ENCODE measurements around the gene CHST3. TPM values are rescaled to one million over a fixed set of nuclear protein-coding genes. Genes with fewer than 3 reads are reported as not detected.

The CHST3 gene, protein sequence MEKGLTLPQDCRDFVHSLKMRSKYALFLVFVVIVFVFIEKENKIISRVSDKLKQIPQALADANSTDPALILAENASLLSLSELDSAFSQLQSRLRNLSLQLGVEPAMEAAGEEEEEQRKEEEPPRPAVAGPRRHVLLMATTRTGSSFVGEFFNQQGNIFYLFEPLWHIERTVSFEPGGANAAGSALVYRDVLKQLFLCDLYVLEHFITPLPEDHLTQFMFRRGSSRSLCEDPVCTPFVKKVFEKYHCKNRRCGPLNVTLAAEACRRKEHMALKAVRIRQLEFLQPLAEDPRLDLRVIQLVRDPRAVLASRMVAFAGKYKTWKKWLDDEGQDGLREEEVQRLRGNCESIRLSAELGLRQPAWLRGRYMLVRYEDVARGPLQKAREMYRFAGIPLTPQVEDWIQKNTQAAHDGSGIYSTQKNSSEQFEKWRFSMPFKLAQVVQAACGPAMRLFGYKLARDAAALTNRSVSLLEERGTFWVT
- 0.11 and 0.12 TPM in 2 replicates for total RNA-seq (2011; cell fraction: chromatin; rRNA removed; ENCODE audit: low replicate concordance)
- 0.13 and 0.17 TPM in 2 replicates for total RNA-seq (2011; cell fraction: nucleolus; rRNA removed)
- 0.15 TPM in 2 replicates for total RNA-seq (2011; cell fraction: nucleoplasm; rRNA removed)
- total RNA-seq (2014; rRNA removed) (0.23 and 0.33 TPM in 2 replicates), total RNA-seq (2014; rRNA removed; fragmentation: Illumina TruSeq; extraction: Trizol) (0.13 and 0.15 TPM in 2 replicates), total RNA-seq (2015; rRNA removed; fragmentation: Illumina TruSeq; extraction: Trizol) (1.3 TPM in 2 replicates), total RNA-seq (2021) (0.38 and 0.42 TPM in 2 replicates), polyA plus RNA-seq (2011; rRNA removed) (0.06 and 0.18 TPM in 2 replicates), polyA plus RNA-seq (2014; fragmentation: Illumina TruSeq; extraction: Trizol) (0.17 and 0.18 TPM in 2 replicates), polyA plus RNA-seq (2014; fragmentation: Nextera tagmentation; extraction: Ambion mirVana) (under 1 TPM; 0.01 to 0.04 TPM), polyA plus RNA-seq (2014; rRNA removed) (0.07 and 0.34 TPM in 2 replicates), polyA minus RNA-seq (2011; rRNA and poly(A)+ RNA removed) (0.04 and 0.51 TPM in 2 replicates), Bru-seq, nascent RNA (percentile 40 among the genes with signal in this experiment), BruChase-seq, experiment 1, labeled RNA remaining after a 2-hour chase (percentile 45 among the genes with signal in this experiment), BruChase-seq, experiment 2, labeled RNA remaining after a 6-hour chase (percentile 59 among the genes with signal in this experiment)
- 0.01 and 0.13 TPM in 2 replicates for polyA plus RNA-seq (2011; cell fraction: cytosol; rRNA removed)
- 0.04 and 0.20 TPM in 2 replicates for polyA plus RNA-seq (2011; cell fraction: nucleus; rRNA removed)
- 0.43 and 0.76 TPM in 2 replicates for polyA plus RNA-seq (2012)
- 0.10 and 0.55 TPM in 2 replicates for polyA minus RNA-seq (2011; cell fraction: cytosol; rRNA and poly(A)+ RNA removed)
- 0.13 and 0.78 TPM in 2 replicates for polyA minus RNA-seq (2011; cell fraction: nucleus; rRNA and poly(A)+ RNA removed)
- long read RNA-seq, experiment 1, partial matches to known transcripts = 0 of 1 reads
- long read RNA-seq, experiment 1, other reads (novel, unspliced or antisense) = 1 of 1 reads
- long read RNA-seq, experiment 2 = 0 reads
- long read RNA-seq, experiment 3 = 0 reads

DNA sequence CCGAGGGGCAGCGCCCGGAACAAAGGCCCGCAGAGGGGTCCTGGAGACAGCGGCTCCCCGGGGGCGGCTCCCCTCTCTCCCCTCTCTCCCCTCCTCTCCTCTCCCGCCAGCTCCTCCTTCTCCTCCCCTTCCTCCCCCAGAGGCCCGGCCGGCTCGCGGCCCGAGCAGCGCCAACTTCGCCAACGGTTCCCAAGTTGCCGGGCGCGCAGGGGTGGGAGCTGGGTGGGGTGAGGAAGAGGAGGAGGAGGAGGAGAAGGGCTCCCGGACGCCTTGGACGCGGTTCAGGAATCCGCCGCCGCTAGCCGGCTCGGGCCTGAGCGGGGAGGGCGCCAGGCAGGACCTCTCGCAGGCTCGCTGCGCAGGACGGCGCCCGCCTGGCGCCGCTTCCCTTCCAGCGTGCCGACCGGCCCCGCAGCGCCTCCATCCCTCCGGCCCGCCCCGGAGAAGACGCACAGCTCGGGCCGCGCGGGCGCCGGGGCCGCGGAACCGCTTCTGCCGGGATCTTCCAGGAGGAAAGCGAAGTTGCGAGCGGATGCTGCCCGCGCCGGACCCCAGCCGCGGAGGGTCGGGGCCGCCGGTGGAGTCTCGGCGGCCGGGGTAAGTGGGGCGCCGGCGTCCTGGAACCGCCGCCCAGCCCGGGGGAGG lies at the start of gene CHST3:
TSS of gene CHST3 (plus strand) at position 298 of the 645 bp plus-strand sequence. CDS start 41,448 bp downstream, outside the sequence.
- 32% methylated on average over 35 of the region's 77 CpGs for WGBS (ENCODE audit: insufficient coverage, low coverage, missing lambda C conversion rate)
- Histone ChIP-seq H3K4me1 (replicated peaks in 1 of 2; ENCODE audit: control insufficient read depth in 2 of 2, insufficient read depth in 2 of 2, low read length in 2 of 2) (peaks cover 4 to 20% of the 10 kb centered on the region in 2 experiments; a peak in 4 of 5 replicates), H3K4me3 (no peak within 1 kb of the TSS), H3K9me1 (ENCODE audit: control insufficient read depth, insufficient read depth, low read length) (no peaks in the 10 kb centered on the region), H3K9me3 (replicated peaks; ENCODE audit: control insufficient read depth, insufficient read depth, low read depth, low read length) (no peaks in the 10 kb centered on the region), H3K9ac (ENCODE audit: insufficient read depth in 1 of 2, low read depth in 2 of 2, low read length in 2 of 2) (peak within 1 kb of the TSS in 1 of 2 experiments; percentile 54; a peak in 2 of 4 replicates), H3K27me3 (ENCODE audit: control insufficient read depth in 2 of 2, insufficient read depth in 2 of 2, low read length in 2 of 2) (peaks cover 30 to 67% of the 10 kb centered on the region in 2 experiments; a peak in 4 of 5 replicates), H3K79me2 (ENCODE audit: control insufficient read depth, insufficient read depth, low read length) (no peaks in the 10 kb centered on the region), H2AFZ (ENCODE audit: low read depth, low read length) (no peak within 1 kb of the TSS), H4K20me1 (replicated peaks; ENCODE audit: control insufficient read depth, insufficient read depth, low read length) (no peaks in the 10 kb centered on the region), H3K27ac (ENCODE audit: extremely low read depth, low read depth, low read length) (no peak within 1 kb of the TSS), H3K4me2 (ENCODE audit: insufficient read depth, low read length) (no peak within 1 kb of the TSS), H3K36me3 (ENCODE audit: control insufficient read depth, insufficient read depth, low read length) (no peaks in the 10 kb centered on the region)
- no peak for DNase-seq (ENCODE audit: extremely low read depth in 1 of 4, low spot score in 3 of 4)
- ChIA-PET CTCF (ENCODE audit: low intra/inter-chr PET ratio) (no interaction called here), POLR2A (interaction anchor here (0.6 kb wide), 1 partner anchor 91 kb away, joined by 3 read pairs; no protein-coding TSS in a partner anchor)
- in situ Hi-C loops (cut with MboI) = no loop called here
- ATAC-seq = peak; percentile 70
- FAIRE-seq = no peak
- intact Hi-C loops (cut with micrococcal nuclease) = no loop called here
- no TSS peak for BruUV-seq (replicated peaks)
- TF ChIP-seq, protein P1, sequence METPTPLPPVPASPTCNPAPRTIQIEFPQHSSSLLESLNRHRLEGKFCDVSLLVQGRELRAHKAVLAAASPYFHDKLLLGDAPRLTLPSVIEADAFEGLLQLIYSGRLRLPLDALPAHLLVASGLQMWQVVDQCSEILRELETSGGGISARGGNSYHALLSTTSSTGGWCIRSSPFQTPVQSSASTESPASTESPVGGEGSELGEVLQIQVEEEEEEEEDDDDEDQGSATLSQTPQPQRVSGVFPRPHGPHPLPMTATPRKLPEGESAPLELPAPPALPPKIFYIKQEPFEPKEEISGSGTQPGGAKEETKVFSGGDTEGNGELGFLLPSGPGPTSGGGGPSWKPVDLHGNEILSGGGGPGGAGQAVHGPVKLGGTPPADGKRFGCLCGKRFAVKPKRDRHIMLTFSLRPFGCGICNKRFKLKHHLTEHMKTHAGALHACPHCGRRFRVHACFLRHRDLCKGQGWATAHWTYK (CRISPR knock-in tag; IDR thresholded peaks at IDR 0.05) = no peak
- TF ChIP-seq, protein P2, sequence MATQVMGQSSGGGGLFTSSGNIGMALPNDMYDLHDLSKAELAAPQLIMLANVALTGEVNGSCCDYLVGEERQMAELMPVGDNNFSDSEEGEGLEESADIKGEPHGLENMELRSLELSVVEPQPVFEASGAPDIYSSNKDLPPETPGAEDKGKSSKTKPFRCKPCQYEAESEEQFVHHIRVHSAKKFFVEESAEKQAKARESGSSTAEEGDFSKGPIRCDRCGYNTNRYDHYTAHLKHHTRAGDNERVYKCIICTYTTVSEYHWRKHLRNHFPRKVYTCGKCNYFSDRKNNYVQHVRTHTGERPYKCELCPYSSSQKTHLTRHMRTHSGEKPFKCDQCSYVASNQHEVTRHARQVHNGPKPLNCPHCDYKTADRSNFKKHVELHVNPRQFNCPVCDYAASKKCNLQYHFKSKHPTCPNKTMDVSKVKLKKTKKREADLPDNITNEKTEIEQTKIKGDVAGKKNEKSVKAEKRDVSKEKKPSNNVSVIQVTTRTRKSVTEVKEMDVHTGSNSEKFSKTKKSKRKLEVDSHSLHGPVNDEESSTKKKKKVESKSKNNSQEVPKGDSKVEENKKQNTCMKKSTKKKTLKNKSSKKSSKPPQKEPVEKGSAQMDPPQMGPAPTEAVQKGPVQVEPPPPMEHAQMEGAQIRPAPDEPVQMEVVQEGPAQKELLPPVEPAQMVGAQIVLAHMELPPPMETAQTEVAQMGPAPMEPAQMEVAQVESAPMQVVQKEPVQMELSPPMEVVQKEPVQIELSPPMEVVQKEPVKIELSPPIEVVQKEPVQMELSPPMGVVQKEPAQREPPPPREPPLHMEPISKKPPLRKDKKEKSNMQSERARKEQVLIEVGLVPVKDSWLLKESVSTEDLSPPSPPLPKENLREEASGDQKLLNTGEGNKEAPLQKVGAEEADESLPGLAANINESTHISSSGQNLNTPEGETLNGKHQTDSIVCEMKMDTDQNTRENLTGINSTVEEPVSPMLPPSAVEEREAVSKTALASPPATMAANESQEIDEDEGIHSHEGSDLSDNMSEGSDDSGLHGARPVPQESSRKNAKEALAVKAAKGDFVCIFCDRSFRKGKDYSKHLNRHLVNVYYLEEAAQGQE (IDR thresholded peaks at IDR 0.05; ENCODE audit: borderline replicate concordance) = peak; percentile 46
- TF ChIP-seq, protein P2 (CRISPR knock-in tag; IDR thresholded peaks at IDR 0.05; ENCODE audit: low read depth) = no peak
- no peak for TF ChIP-seq PCBP2 (IDR thresholded peaks at IDR 0.05; ENCODE audit: low read depth, low read length, poor library complexity, severe bottlenecking)
- TF ChIP-seq GATAD2B (IDR thresholded peaks at IDR 0.05; ENCODE audit: borderline replicate concordance) = 0 out of 2 replicates have a peak, but pooled peaks have one; percentile 33
- no peak for TF ChIP-seq CREM (IDR thresholded peaks at IDR 0.05; ENCODE audit: low read depth)

Data from K562 (cell line).